G401 (cell line): ENCODE results near the gene METTL9. TPM values are rescaled to one million over a fixed set of nuclear protein-coding genes. Genes with fewer than 3 reads are reported as not detected.
"Not testable (repeated sequence)": the region's sequence is repeated elsewhere in the genome, so short reads cannot be mapped to it uniquely, and the experiment has no call there.

ENCODE experiments used
- DNase-seq: peaks from one replicate; pipeline ENCODE4 v3.0.0-alpha.2; 2015; ENCODE audit warnings: low spot score
- in situ Hi-C: cut with HindIII; loops from 2 replicates; pipeline ENCODE4 v1.10.0; 2016; ENCODE audit warnings: low sequenced_read_pairs, mixed read lengths
- total RNA-seq: library from RNA; depleted of rRNA; stranded (reverse); fragments of >200 nt; shearing (Covaris generic); gene quantifications from 2 replicates; pipeline ENCODE4 v1.2.3, GENCODE V29; 2014

METTL9 gene
- total RNA-seq, 1 experiment from 2014 or later, result 334 TPM

- in situ Hi-C loops, result no loop called here
- DNase-seq, result no peak
These were observed 29.4 kb downstream of the METTL9 start for GRCh38 chr16:21628772-21629171.

- in situ Hi-C loops, DNase-seq: not testable (repeated sequence)
These were observed 30.5 kb downstream of the METTL9 start for GRCh38 chr16:21629616-21630539.

- DNase-seq, in situ Hi-C loops: not testable (repeated sequence)
These were observed 31.5 kb downstream of the METTL9 start for GRCh38 chr16:21630866-21631265.

GRCh38 chr16:21631376-21631775 lies 32.0 kb downstream of the METTL9 start:
- DNase-seq, in situ Hi-C loops: not testable (repeated sequence)

- in situ Hi-C loops, DNase-seq: not testable (repeated sequence)
These were observed 32.7 kb downstream of the METTL9 start for GRCh38 chr16:21631951-21632575.

GRCh38 chr16:21634216-21634615 lies 34.8 kb downstream of the METTL9 start:
- no peak for DNase-seq
- in situ Hi-C loops, result no loop called here

- in situ Hi-C loops, result not testable (repeated sequence)
These were observed 36.3 kb downstream of the METTL9 start for GRCh38 chr16:21635694-21636093.

GRCh38 chr16:21637032-21637968 lies 37.9 kb downstream of the METTL9 start:
- no peak for DNase-seq
- in situ Hi-C loops, result no loop called here

More at GRCh38 chr16:21635694-21636093, 36.3 kb downstream of the METTL9 start:
- DNase-seq, result not testable (repeated sequence)

- in situ Hi-C loops, result no loop called here
These were observed 39.2 kb downstream of the METTL9 start for GRCh38 chr16:21638573-21638975.

GRCh38 chr16:21639493-21639892 lies 40.1 kb downstream of the METTL9 start:
- in situ Hi-C loops, result no loop called here
- no peak for DNase-seq

More at GRCh38 chr16:21638573-21638975, 39.2 kb downstream of the METTL9 start:
- no peak for DNase-seq

GRCh38 chr16:21641916-21642315 lies 42.5 kb downstream of the METTL9 start:
- in situ Hi-C loops, result no loop called here
- no peak for DNase-seq

- in situ Hi-C loops, result no loop called here
- DNase-seq, result no peak
These were observed 43.5 kb downstream of the METTL9 start for GRCh38 chr16:21642861-21643260.

- no peak for DNase-seq
- in situ Hi-C loops, result no loop called here
These were observed 44.4 kb downstream of the METTL9 start for GRCh38 chr16:21643785-21644184.

GRCh38 chr16:21644674-21645073 lies 45.3 kb downstream of the METTL9 start:
- no peak for DNase-seq
- in situ Hi-C loops, result loop anchor here (5.0 kb wide), 1 partner anchor 43 kb away; no protein-coding TSS in a partner anchor

GRCh38 chr16:21645261-21645721 lies 45.9 kb downstream of the METTL9 start:
- in situ Hi-C loops, result loop anchor here (5.0 kb wide), 1 partner anchor 42 kb away; no protein-coding TSS in a partner anchor
- DNase-seq, result no peak

- in situ Hi-C loops, result loop anchor here (5.0 kb wide), 1 partner anchor 41 kb away; no protein-coding TSS in a partner anchor
These were observed 46.7 kb downstream of the METTL9 start for GRCh38 chr16:21646091-21646490.

GRCh38 chr16:21646721-21647561 lies 47.6 kb downstream of the METTL9 start:
- in situ Hi-C loops, result loop anchor here (5.0 kb wide), 1 partner anchor 40 kb away; no protein-coding TSS in a partner anchor
- no peak for DNase-seq

More at GRCh38 chr16:21646091-21646490, 46.7 kb downstream of the METTL9 start:
- no peak for DNase-seq
